Measurements from ENCODE around the gene VAV2.

The VAV2 gene

GRCh38 chr9:133737774-133738639 is 254.1 kb downstream of the VAV2 start, which contains the start of gene SARDH:
TSS of gene SARDH (minus strand) at chr9:133738352. CDS start at chr9:133734173, 4,179 bp downstream.
- H3K27ac ChIP-seq: no peak within 1 kb of the TSS
- no peak for TF ChIP-seq CTCF (conservative IDR thresholded peaks at IDR 0.05)

- no peak for TF ChIP-seq CTCF (conservative IDR thresholded peaks at IDR 0.05)
- H3K27ac ChIP-seq: no peak overlapping the region
Observed at GRCh38 chr9:133737071-133737773, 254.9 kb downstream of the VAV2 start.

- no peak for TF ChIP-seq CTCF (conservative IDR thresholded peaks at IDR 0.05)
- H3K27ac ChIP-seq: no peak overlapping the region
Observed at GRCh38 chr9:133735931-133736330, 256.2 kb downstream of the VAV2 start.

GRCh38 chr9:133735415-133735775 is 256.7 kb downstream of the VAV2 start:
- TF ChIP-seq CTCF (conservative IDR thresholded peaks at IDR 0.05): no peak

GRCh38 chr9:133734590-133735414 is 257.3 kb downstream of the VAV2 start:
- no peak for TF ChIP-seq CTCF (conservative IDR thresholded peaks at IDR 0.05)
- no peak overlapping the region for H3K27ac ChIP-seq

More at GRCh38 chr9:133735415-133735775, 256.7 kb downstream of the VAV2 start:
- H3K27ac ChIP-seq: no peak overlapping the region

- no peak overlapping the region for H3K27ac ChIP-seq
- no peak for TF ChIP-seq CTCF (conservative IDR thresholded peaks at IDR 0.05)
Observed at GRCh38 chr9:133733796-133734533, 258.2 kb downstream of the VAV2 start.

Measured in VCaP (cell line).